Subcutaneous abdominal adipose tissue (tissue), 5 donors: Measurements from ENCODE around the gene RNF212.

Experiments used
- H3K27ac ChIP-seq: one replicate; pipeline ENCODE4 v1.7.0; 2013; ENCODE audit warnings: low read depth, mild to moderate bottlenecking, inconsistent platforms, low read length, moderate library complexity
- H3K27me3 ChIP-seq, 5 donors: one replicate each; pipeline ENCODE4 v1.7.0; 2013; ENCODE audit warnings: low read length in 5 of 5, inconsistent platforms in 1 of 5; ENCODE audit not compliant: control insufficient read depth in 5 of 5, insufficient read depth in 4 of 5
- H3K36me3 ChIP-seq, 5 donors: one replicate each; pipeline ENCODE4 v1.7.0; 2013; ENCODE audit warnings: low read length in 5 of 5; ENCODE audit not compliant: control insufficient read depth in 5 of 5, insufficient read depth in 5 of 5
- H3K4me1 ChIP-seq, 5 donors: one replicate each; pipeline ENCODE4 v1.7.0; 2013; ENCODE audit warnings: low read length in 5 of 5, mild to moderate bottlenecking in 3 of 5, moderate library complexity in 1 of 5; ENCODE audit not compliant: control insufficient read depth in 5 of 5, insufficient read depth in 5 of 5
- H3K4me3 ChIP-seq, 5 donors: one replicate each; pipeline ENCODE4 v1.7.0; 2013; ENCODE audit warnings: low read length in 5 of 5, low read depth in 1 of 5
- H3K9ac ChIP-seq, 5 donors: one replicate each; pipeline ENCODE4 v1.7.0; 2013; ENCODE audit warnings: low read length in 5 of 5, mild to moderate bottlenecking in 4 of 5, moderate library complexity in 3 of 5
- H3K9me3 ChIP-seq, 5 donors: one replicate each; pipeline ENCODE4 v1.7.0; 2013; ENCODE audit warnings: low read length in 5 of 5; ENCODE audit not compliant: control insufficient read depth in 5 of 5
- donor health status: healthy.
- donor health status: healthy.
- donor health status: healthy.
- donor health status: healthy.
- donor health status: healthy.

The RNF212 gene

GRCh38 chr4:1092026-1092982, 21.1 kb downstream of the RNF212 start:
- no peak overlapping the region for H3K27ac ChIP-seq
- peaks cover 0 to 2% (median 0%) of the 10 kb centered on the region in 5 donors for H3K36me3 ChIP-seq
- H3K4me3 ChIP-seq, result no peak overlapping the region
- peaks cover 0 to 2% (median 0%) of the 10 kb centered on the region in 5 donors for H3K27me3 ChIP-seq
- no peak overlapping the region for H3K9ac ChIP-seq
- peaks cover 0 to 4% (median 0%) of the 10 kb centered on the region in 5 donors for H3K9me3 ChIP-seq
- H3K4me1 ChIP-seq, result no peaks in the 10 kb centered on the region

DNA sequence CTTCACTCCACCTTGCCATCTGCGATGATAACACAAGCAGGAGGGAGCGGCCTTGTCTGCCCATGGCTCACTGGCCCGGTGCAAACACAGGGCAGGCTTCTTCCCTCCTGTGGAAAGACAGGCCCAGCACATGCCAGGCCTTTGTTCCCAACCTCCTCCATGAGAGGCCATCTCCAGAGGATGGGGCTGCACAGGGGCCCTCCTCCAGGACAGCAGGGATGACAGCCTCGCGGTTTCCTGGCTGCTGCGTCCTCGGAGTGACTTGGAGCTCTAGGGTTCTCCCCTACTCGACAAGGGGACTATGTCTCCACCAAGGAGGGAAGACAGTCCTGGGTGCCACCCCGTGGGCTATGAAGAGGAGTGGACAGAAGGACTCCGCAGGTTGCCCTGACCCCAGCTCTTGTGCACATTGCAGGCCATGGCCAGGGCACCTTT, 21.8 kb downstream of the RNF212 start:
- Histone ChIP-seq H3K9me3 (peaks cover 0 to 4% (median 0%) of the 10 kb centered on the region in 5 donors), H3K4me1 (no peaks in the 10 kb centered on the region), H3K36me3 (peaks cover 0 to 2% (median 0%) of the 10 kb centered on the region in 5 donors), H3K27me3 (no peaks in the 10 kb centered on the region), H3K27ac (no peak overlapping the region), H3K4me3 (no peak overlapping the region), H3K9ac (no peak overlapping the region)

- Histone ChIP-seq H3K27me3 (no peaks in the 10 kb centered on the region), H3K4me1 (peaks cover 0 to 5% (median 4%) of the 10 kb centered on the region in 5 donors), H3K27ac (no peak overlapping the region), H3K9me3 (peaks cover 0 to 4% (median 0%) of the 10 kb centered on the region in 5 donors), H3K4me3 (no peak overlapping the region), H3K36me3 (no peaks in the 10 kb centered on the region), H3K9ac (no peak overlapping the region)
Observed at GRCh38 chr4:1090465-1091440, 22.6 kb downstream of the RNF212 start.

DNA sequence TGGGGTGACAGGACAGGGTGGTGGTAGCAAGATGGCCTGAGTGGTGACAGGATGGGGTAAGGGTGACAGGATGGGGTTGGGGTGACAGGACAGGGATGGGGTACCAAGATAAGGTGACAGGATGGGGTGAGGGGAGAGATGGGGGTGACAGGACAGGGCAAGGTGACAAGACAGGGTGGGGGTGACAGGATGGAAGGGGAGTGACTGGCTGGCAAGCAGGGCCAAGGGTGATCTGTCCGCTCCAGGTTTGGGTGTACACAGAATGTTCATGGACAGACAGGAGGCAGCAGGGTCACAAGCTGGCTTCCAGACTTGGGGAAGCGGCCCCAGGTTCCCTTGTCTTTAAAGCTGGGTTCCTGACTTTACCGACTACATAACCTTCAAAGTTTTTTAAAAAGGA, 23.3 kb downstream of the RNF212 start:
- H3K4me1 ChIP-seq, result peaks cover 0 to 12% (median 11%) of the 10 kb centered on the region in 5 donors
- no peak overlapping the region for H3K9ac ChIP-seq
- H3K27ac ChIP-seq, result no peak overlapping the region
- H3K9me3 ChIP-seq, result peaks cover 0 to 4% (median 0%) of the 10 kb centered on the region in 5 donors
- no peaks in the 10 kb centered on the region for H3K27me3 ChIP-seq
- H3K36me3 ChIP-seq, result no peaks in the 10 kb centered on the region
- H3K4me3 ChIP-seq, result no peak overlapping the region

- H3K27me3 ChIP-seq, result no peaks in the 10 kb centered on the region
- no peak overlapping the region for H3K9ac ChIP-seq
- H3K36me3 ChIP-seq, result no peaks in the 10 kb centered on the region
- H3K4me3 ChIP-seq, result no peak overlapping the region
- no peak overlapping the region for H3K27ac ChIP-seq
- H3K4me1 ChIP-seq, result peaks cover 0 to 24% (median 19%) of the 10 kb centered on the region in 5 donors
- peaks cover 0 to 4% (median 0%) of the 10 kb centered on the region in 5 donors for H3K9me3 ChIP-seq
Observed at GRCh38 chr4:1087371-1087770, 26.0 kb downstream of the RNF212 start.

- Histone ChIP-seq H3K9me3 (peaks cover 0 to 4% (median 0%) of the 10 kb centered on the region in 5 donors), H3K36me3 (no peaks in the 10 kb centered on the region), H3K4me1 (peaks cover 0 to 32% (median 25%) of the 10 kb centered on the region in 5 donors), H3K4me3 (no peak overlapping the region), H3K27ac (no peak overlapping the region), H3K9ac (no peak overlapping the region), H3K27me3 (peaks cover 0 to 2% (median 0%) of the 10 kb centered on the region in 5 donors)
Observed at GRCh38 chr4:1086011-1086410, 27.4 kb downstream of the RNF212 start.

GRCh38 chr4:1085404-1085799, 28.0 kb downstream of the RNF212 start:
- Histone ChIP-seq H3K27ac (no peak overlapping the region), H3K27me3 (peaks cover 0 to 5% (median 0%) of the 10 kb centered on the region in 5 donors), H3K9ac (peak overlapping the region in 2 of 5 donors; percentile 8 to 35), H3K9me3 (peaks cover 0 to 4% (median 0%) of the 10 kb centered on the region in 5 donors), H3K36me3 (no peaks in the 10 kb centered on the region), H3K4me3 (peak overlapping the region in 1 of 5 donors; percentile 9), H3K4me1 (peaks cover 0 to 32% (median 25%) of the 10 kb centered on the region in 5 donors)

- Histone ChIP-seq H3K4me1 (peaks cover 0 to 32% (median 25%) of the 10 kb centered on the region in 5 donors), H3K27me3 (peaks cover 0 to 5% (median 0%) of the 10 kb centered on the region in 5 donors), H3K9ac (peak overlapping the region in 2 of 5 donors; percentile 8 to 35), H3K4me3 (peak overlapping the region in 1 of 5 donors; percentile 9), H3K9me3 (peaks cover 0 to 4% (median 0%) of the 10 kb centered on the region in 5 donors), H3K36me3 (no peaks in the 10 kb centered on the region), H3K27ac (no peak overlapping the region)
Observed at GRCh38 chr4:1084796-1085403, 28.5 kb downstream of the RNF212 start.

- no peak overlapping the region for H3K27ac ChIP-seq
- H3K4me1 ChIP-seq, result peaks cover 0 to 32% (median 25%) of the 10 kb centered on the region in 5 donors
- H3K27me3 ChIP-seq, result peaks cover 0 to 5% (median 0%) of the 10 kb centered on the region in 5 donors
- H3K4me3 ChIP-seq, result no peak overlapping the region
- H3K9me3 ChIP-seq, result peaks cover 0 to 4% (median 0%) of the 10 kb centered on the region in 5 donors
- H3K9ac ChIP-seq, result no peak overlapping the region
- no peaks in the 10 kb centered on the region for H3K36me3 ChIP-seq
Observed at GRCh38 chr4:1084394-1084793, 29.0 kb downstream of the RNF212 start.
